ENCODE results near the gene MYO1D.

GRCh38 chr17:32479074-32479617 is 397.8 kb downstream of the MYO1D start:
- TF ChIP-seq CTCF (IDR thresholded peaks at IDR 0.05; ENCODE audit: insufficient read depth, low read depth, low read length) = no peak
- TF ChIP-seq EZH2 (IDR thresholded peaks at IDR 0.05; ENCODE audit: insufficient read depth, low read length) = no peak
